Activated naive CD4-positive, alpha-beta T cell treated with Interleukin-2 at 50 U/mL for 16 hours (primary cell): ENCODE data around the gene TOGARAM2.

Experiments used
- DNase-seq: peaks from one replicate; pipeline ENCODE4 v3.0.0-alpha.2; 2020

Gene TOGARAM2

GRCh38 chr2:29024882-29025430, 43.9 kb downstream of the TOGARAM2 start:
- no peak for DNase-seq

- DNase-seq, result no peak
Measured at GRCh38 chr2:29025711-29026110, 44.6 kb downstream of the TOGARAM2 start.

GRCh38 chr2:29031046-29031445, 49.9 kb downstream of the TOGARAM2 start:
- no peak for DNase-seq

GRCh38 chr2:29032189-29032588, 51.1 kb downstream of the TOGARAM2 start:
- no peak for DNase-seq

- DNase-seq, result no peak
Measured at GRCh38 chr2:29033172-29033571, 52.1 kb downstream of the TOGARAM2 start.

GRCh38 chr2:29033656-29034055, 52.6 kb downstream of the TOGARAM2 start:
- DNase-seq, result no peak

GRCh38 chr2:29035016-29035745, 54.1 kb downstream of the TOGARAM2 start:
- no peak for DNase-seq

GRCh38 chr2:29039718-29040480, 58.8 kb downstream of the TOGARAM2 start:
- DNase-seq, result no peak

GRCh38 chr2:29040552-29040951, 59.5 kb downstream of the TOGARAM2 start:
- no peak for DNase-seq

- DNase-seq, result no peak
Measured at GRCh38 chr2:29041161-29041660, 60.1 kb downstream of the TOGARAM2 start.

GRCh38 chr2:29042561-29043075, 61.5 kb downstream of the TOGARAM2 start:
- no peak for DNase-seq

- no peak for DNase-seq
Measured at GRCh38 chr2:29044459-29044858, 63.4 kb downstream of the TOGARAM2 start.

- no peak for DNase-seq
Measured at GRCh38 chr2:29046321-29046720, 65.2 kb downstream of the TOGARAM2 start.

GRCh38 chr2:29047083-29047845, 66.2 kb downstream of the TOGARAM2 start:
- no peak for DNase-seq

- DNase-seq, result no peak
Measured at GRCh38 chr2:29050591-29050990, 69.5 kb downstream of the TOGARAM2 start.

GRCh38 chr2:29051730-29052129, 70.6 kb downstream of the TOGARAM2 start:
- no peak for DNase-seq

- no peak for DNase-seq
Measured at GRCh38 chr2:29052807-29053206, 71.7 kb downstream of the TOGARAM2 start.

GRCh38 chr2:29053223-29053622, 72.1 kb downstream of the TOGARAM2 start:
- DNase-seq, result no peak

- DNase-seq, result no peak
Measured at GRCh38 chr2:29053670-29054400, 72.7 kb downstream of the TOGARAM2 start.

GRCh38 chr2:29054430-29054829, 73.3 kb downstream of the TOGARAM2 start:
- DNase-seq, result no peak

GRCh38 chr2:29055601-29056000, 74.5 kb downstream of the TOGARAM2 start:
- DNase-seq, result no peak

- no peak for DNase-seq
Measured at GRCh38 chr2:29056452-29056851, 75.4 kb downstream of the TOGARAM2 start.
